ENCODE results near the gene PSMD2. TPM values are rescaled to one million over a fixed set of nuclear protein-coding genes. Genes with fewer than 3 reads are reported as not detected.

PSMD2 gene
- total RNA-seq, 2 donors from 2014 or later = 230 to 272 TPM

DNA sequence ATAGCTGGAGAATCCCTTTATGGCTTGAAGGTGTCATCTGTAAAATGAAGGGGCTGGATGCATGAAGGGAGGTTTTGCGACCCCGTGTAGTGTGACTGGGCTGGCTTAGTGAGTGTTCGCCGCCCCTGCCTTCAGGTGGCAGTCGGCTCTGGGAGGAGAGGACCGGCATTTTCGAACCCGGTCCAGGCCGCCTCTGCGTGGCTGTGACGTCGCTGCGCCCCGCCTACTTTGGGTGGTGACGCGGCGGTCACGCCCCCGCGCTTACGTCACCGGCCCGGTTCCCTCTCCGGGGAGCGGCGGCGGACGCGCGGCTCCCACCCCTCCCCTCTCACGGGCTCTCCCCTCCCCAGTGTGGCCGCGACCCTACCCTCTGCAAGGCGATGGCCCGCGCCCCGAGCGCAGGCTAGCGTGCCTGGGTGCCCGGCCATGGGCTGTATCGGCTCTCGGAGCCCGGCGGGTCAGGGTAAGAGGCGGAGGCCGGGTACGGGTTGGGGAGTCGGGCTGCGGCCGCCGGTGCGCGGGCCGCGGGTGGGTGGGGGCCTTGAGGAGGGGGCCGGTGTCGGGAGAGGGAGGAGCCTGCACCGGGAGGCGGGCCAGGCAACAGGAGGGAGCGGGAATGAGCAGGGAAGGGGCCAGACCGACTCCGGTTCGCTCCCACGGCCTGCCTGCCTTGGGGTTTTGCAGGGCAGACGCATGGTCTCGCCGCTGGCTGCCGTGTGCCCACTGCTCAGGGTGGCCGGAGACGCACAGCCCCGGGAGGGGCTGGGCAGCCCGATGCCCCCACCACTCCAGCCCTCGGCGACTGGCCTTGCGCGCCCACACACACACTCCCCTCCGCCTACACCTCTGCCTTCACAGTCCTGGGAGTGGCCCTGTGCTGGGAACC lies 36.9 kb downstream of the PSMD2 start:
- intact Hi-C loops (cut with DNase I) = no loop called here
- peaks cover 10 to 23% of the 10 kb centered on the region in 2 donors for H3K36me3 ChIP-seq
- H3K4me3 ChIP-seq = peak overlapping the region; percentile 51 to 78
- peaks cover 14% of the 10 kb centered on the region for H3K4me1 ChIP-seq (replicated peaks)
- H3K9me3 ChIP-seq = no peaks in the 10 kb centered on the region
- TF ChIP-seq POLR2AphosphoS5 (IDR thresholded peaks at IDR 0.05) (peak; percentile 92), POLR2A (IDR thresholded peaks at IDR 0.05) (peak; percentile 89)
- TF ChIP-seq, protein P1, sequence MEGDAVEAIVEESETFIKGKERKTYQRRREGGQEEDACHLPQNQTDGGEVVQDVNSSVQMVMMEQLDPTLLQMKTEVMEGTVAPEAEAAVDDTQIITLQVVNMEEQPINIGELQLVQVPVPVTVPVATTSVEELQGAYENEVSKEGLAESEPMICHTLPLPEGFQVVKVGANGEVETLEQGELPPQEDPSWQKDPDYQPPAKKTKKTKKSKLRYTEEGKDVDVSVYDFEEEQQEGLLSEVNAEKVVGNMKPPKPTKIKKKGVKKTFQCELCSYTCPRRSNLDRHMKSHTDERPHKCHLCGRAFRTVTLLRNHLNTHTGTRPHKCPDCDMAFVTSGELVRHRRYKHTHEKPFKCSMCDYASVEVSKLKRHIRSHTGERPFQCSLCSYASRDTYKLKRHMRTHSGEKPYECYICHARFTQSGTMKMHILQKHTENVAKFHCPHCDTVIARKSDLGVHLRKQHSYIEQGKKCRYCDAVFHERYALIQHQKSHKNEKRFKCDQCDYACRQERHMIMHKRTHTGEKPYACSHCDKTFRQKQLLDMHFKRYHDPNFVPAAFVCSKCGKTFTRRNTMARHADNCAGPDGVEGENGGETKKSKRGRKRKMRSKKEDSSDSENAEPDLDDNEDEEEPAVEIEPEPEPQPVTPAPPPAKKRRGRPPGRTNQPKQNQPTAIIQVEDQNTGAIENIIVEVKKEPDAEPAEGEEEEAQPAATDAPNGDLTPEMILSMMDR (IDR thresholded peaks at IDR 0.05) = no peak
- peak overlapping the region; percentile 94 to 97 for H3K27ac ChIP-seq
- no peaks in the 10 kb centered on the region for H3K27me3 ChIP-seq (replicated peaks; ENCODE audit: insufficient read depth)
- peak; percentile 86 for DNase-seq (ENCODE audit: low spot score)
- WGBS = under 1% methylated on average over 72 of the region's 77 CpGs

DNA sequence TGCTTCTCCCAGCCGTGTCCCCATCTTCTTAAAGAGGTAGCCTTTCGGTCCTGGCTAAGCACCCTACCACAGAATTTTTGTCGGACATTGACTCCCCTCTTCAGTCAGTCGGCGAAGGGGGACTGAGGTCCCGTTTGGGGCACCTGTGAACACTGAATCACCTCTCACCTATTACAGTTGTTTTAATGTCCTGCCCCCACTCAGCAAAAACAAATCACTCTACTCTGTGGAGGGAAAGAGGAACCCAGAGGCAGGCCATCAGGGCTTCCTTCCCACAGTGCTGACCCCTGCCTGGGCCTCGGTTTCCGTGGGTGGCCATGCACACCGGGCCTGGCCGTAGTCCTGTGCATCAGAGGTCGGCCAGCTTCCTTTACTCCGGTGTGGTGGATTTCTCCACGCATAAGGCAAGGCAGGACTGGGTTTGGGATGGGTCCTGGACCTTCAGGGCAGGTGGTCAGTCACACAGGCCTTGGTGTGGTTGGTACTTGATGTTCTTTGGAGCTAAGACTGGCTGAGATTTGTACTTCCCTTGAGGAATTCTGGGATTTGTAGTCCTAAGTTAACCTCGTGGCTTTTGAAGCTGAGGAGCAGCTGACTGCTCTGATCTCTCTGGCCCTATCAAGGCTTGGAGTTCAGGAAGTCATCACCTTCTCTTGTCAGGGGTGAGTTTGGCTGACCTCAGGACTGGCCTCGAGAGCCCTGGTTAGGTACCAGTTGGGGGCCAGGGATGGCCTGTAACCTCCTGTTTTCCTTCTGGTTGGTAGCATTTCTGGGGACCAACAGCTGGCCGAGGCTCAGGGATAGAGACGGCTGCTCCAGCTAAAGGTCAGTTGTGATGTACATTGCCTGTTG lies 37.7 kb downstream of the PSMD2 start:
- intact Hi-C loops (cut with DNase I) = no loop called here
- 20% methylated on average over 16 of the region's 17 CpGs for WGBS
- TF ChIP-seq POLR2A (IDR thresholded peaks at IDR 0.05) (peak; percentile 10), POLR2AphosphoS5 (IDR thresholded peaks at IDR 0.05) (peak; percentile 47)
- TF ChIP-seq, protein P1 (IDR thresholded peaks at IDR 0.05) = no peak
- Histone ChIP-seq H3K36me3 (peaks cover 4 to 14% of the 10 kb centered on the region in 2 donors), H3K9me3 (no peaks in the 10 kb centered on the region), H3K4me1 (replicated peaks) (peaks cover 14% of the 10 kb centered on the region), H3K27ac (peak overlapping the region; percentile 94 to 97), H3K4me3 (peak overlapping the region; percentile 51 to 78), H3K27me3 (replicated peaks; ENCODE audit: insufficient read depth) (no peaks in the 10 kb centered on the region)
- DNase-seq (ENCODE audit: low spot score) = peak; percentile 21

DNA sequence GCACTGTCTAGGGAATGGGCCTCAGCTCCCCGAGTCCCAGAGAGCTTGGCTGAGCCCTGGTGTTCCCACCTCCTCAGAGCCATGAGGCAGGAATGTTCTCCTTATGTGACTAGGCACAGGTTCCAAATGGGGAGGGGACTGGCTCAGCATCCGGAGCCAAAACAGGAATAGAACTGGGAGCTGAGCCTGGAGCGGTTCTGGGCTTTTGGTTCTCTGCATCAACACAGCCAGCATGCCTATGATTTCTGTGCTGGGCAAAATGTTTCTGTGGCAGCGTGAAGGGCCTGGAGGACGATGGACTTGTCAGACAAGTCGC lies 38.3 kb downstream of the PSMD2 start, which contains the start of gene FAM131A:
TSS of gene FAM131A (plus strand) at position 202 of the 316 bp plus-strand sequence. CDS start at position 233, 31 bp downstream.
- intact Hi-C loops (cut with DNase I) = no loop called here
- H3K27me3 ChIP-seq (replicated peaks; ENCODE audit: insufficient read depth) = no peaks in the 10 kb centered on the region
- WGBS = 17% methylated on average over 6 of the region's 6 CpGs
- no peak for TF ChIP-seq POLR2A (IDR thresholded peaks at IDR 0.05)
- no peak for TF ChIP-seq POLR2AphosphoS5 (IDR thresholded peaks at IDR 0.05)
- TF ChIP-seq, protein P1 (IDR thresholded peaks at IDR 0.05) = no peak
- peak; percentile 27 for DNase-seq (ENCODE audit: low spot score)
- H3K27ac ChIP-seq = peak within 1 kb of the TSS; percentile 94 to 97
- H3K4me1 ChIP-seq (replicated peaks) = peaks cover 14% of the 10 kb centered on the region
- peaks cover 0 to 9% of the 10 kb centered on the region in 2 donors for H3K36me3 ChIP-seq
- H3K9me3 ChIP-seq = no peaks in the 10 kb centered on the region
- H3K4me3 ChIP-seq = peak within 1 kb of the TSS; percentile 51 to 78

DNA sequence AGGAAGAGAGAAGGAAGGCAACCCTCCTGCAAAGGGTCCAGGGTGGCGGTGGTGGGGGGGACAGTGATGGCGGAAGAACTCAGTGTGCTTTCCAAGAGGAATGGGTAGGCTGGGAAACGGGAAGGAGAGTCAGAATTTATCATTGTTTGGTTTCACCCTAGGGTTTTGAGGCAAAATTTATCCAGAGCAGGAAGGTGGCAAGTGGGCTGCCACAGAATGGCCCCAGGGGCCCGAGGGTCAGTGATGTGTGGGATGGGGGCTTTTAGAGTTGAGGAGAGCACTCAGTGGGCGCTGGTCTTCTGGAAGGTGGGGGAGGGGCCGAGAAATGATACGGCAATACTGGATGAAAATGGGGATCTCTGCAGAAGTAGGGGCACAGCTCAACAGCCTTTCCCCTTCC lies 38.9 kb downstream of the PSMD2 start:
- no peak for DNase-seq (ENCODE audit: low spot score)
- 62% methylated on average over 7 of the region's 7 CpGs for WGBS
- TF ChIP-seq POLR2A (IDR thresholded peaks at IDR 0.05) = no peak
- TF ChIP-seq, protein P1 (IDR thresholded peaks at IDR 0.05) = no peak
- intact Hi-C loops (cut with DNase I) = no loop called here
- Histone ChIP-seq H3K9me3 (no peaks in the 10 kb centered on the region), H3K27me3 (replicated peaks; ENCODE audit: insufficient read depth) (no peaks in the 10 kb centered on the region), H3K4me1 (replicated peaks) (peaks cover 14% of the 10 kb centered on the region), H3K36me3 (peaks cover 0 to 4% of the 10 kb centered on the region in 2 donors), H3K27ac (peak overlapping the region; percentile 94 to 97), H3K4me3 (no peak overlapping the region)
